ENCODE measurements around the gene CIDEB.

CIDEB gene

DNA sequence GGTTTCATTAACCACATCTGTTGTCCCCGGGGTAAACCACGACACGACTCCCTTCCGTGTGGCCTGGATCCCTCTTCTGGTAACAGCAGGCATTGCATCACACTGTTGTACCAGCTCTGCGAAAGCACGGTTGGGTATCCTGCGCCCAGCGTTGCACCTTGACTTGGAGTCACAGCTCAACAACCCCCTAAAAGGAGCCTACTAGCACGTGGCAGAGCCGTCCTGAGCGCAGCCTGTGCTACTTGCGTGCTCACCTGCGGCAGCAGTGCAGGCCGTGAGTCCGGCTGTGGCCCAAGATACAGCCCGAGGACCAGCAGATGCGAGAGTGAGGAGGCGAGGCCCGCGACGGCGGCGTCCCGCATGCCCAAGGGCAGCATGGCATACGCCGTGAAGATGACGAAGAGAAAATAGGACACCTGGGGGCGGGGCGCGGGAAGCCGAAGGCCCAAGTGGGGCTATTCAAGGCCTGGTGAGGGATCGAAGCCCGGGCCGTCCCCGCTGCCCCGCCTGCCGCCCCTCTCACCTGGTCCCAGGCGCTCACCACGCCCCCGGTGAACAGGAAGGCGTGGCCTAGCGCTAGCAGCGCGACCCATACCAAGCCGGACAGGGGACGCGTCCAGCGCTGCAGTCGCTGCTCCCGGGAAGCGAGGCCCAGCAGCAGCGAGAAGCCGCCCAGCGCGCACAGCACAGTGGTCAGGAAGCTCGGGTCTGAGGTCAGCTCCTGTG, 24.7 kb upstream of the CIDEB start:
- peak; percentile 74 for DNase-seq

GRCh38 chr14:24331731-24332267, 24.0 kb upstream of the CIDEB start:
- no peak for DNase-seq

GRCh38 chr14:24330973-24331674, 23.3 kb upstream of the CIDEB start:
- no peak for DNase-seq

- no peak for DNase-seq
Measured at GRCh38 chr14:24329736-24330135, 22.0 kb upstream of the CIDEB start.

DNA sequence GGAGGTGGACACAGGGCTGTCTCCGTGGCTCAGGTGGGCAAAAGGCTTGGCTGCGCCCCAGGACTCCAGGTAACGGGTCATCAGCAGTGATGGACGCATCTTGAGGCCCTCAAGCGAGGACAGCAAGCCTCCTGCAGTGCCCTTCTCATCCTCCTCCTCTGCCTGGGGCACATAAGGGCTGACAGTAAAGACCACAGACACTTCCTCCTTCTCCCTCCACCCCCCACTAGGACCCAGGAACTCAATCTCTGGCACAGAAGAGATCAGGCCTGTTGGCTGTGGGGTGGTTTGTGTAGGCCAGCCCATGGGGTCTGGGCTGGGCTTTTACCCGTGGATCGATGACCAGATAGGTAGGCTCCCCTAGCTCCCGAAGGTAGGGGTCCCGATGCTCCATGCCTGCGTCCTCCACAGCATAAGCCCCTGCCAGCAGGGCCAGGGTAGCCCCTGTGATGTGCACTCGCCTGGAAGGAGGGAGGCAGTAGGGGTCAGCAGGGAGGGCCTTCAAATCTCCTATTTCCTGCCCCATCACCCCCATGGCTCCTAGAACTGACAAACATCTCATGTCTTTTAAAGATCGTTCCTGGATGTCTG, 21.4 kb upstream of the CIDEB start:
- no peak for DNase-seq

DNA sequence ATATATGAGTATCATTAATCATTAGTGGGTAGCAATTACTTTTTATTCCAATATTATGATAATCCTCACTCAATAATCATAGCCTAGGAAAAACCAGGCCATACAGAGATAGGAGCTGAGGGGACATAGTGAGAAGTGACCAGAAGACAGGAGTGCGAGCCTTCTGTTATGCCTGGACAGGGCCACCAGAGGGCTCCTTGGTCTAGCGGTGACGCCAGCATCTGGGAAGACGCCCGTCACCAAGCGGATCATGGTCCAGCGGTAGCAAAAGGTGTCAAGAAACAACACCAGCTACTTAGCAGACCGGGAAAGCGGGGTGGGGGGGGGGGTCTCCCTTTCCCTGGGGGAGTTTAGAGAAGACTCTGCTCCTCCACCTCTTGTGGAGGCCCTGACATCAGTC, 20.1 kb upstream of the CIDEB start:
- DNase-seq: peak; percentile 26

GRCh38 chr14:24327303-24327702, 19.5 kb upstream of the CIDEB start:
- no peak for DNase-seq

DNA sequence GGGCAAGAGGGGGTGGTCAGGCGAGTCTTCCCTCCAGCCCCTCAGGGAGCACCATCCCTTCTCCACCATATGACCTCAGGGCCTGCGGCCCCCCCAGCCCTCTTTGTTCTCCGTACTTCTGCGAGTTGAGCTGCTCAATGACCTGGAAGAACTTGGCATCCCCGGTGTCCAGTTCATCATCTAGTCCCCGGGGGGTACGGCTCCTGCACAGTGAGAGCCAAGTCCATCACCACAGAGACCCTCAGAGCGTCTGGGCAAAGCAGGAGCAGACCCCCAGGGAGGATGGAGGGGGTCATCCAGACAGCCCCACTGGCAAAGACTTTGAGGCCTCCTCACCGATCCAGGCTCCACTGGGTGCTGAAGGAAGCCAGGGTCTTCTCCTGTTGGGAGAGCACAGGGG, 18.2 kb upstream of the CIDEB start:
- no peak for DNase-seq

DNA sequence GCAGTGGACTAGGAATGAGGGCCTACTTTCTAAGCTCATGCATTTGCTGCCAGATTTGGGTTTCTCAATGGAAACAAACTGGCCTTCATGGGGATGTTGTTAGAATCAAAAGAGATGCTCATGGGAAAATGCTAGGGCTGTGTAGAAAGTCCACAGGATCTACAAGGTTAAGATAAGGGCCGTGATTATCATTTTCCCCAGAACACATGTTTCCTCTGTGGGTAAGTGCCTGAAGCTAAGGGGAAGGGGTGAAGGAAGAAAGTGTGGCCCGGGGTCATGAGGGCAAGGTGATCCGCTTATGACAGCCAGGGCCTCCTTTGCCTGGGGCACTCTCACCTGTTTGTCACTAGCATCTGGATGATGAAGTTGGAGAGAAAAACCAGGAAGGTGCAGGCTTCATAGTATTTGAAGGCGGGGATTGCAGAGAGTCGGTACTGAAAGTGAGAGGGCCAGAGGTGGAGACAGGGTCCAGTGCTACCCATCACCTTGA, 17.3 kb upstream of the CIDEB start:
- no peak for DNase-seq

DNA sequence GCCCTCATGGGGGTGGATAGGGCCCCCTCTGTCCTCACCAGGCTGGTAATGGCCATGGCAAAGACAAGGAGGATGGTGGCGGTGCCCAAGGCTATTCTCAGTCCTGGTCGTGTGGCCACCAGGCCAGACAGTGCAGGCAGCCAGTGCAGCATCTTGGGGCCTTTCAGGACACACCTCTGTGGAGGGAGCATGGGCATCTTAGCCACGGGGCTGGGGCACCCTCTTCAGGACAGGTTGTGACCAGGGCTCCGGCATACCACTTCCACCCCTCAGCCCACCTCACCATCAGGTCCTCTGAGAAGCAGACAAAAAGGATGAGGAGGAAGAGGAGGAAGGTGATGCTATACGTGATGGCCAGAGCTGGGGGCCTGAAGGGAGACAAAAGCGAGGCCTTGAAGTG, 16.2 kb upstream of the CIDEB start:
- DNase-seq: no peak

GRCh38 chr14:24323341-24323740, 15.6 kb upstream of the CIDEB start:
- DNase-seq: no peak

DNA sequence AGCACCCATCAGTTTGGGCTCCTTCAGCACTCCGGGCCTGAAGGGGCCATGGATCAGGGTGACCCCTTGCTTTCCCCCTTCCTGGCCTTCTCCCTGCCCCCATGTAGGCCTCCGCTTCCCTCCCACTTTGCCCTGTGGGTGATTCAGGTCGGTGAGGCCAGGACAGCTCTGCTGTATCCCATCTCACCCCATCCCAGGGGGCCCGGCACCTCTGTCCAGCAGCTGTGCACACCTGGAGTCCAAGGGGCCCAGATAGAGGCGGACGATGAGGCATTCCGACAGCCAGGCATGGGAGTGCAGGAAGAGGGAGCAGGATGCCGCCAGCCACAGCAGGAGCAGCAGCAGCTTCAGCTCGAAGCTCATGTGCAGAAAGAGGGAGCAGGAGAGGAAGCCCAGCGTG, 14.9 kb upstream of the CIDEB start:
- DNase-seq: no peak

DNA sequence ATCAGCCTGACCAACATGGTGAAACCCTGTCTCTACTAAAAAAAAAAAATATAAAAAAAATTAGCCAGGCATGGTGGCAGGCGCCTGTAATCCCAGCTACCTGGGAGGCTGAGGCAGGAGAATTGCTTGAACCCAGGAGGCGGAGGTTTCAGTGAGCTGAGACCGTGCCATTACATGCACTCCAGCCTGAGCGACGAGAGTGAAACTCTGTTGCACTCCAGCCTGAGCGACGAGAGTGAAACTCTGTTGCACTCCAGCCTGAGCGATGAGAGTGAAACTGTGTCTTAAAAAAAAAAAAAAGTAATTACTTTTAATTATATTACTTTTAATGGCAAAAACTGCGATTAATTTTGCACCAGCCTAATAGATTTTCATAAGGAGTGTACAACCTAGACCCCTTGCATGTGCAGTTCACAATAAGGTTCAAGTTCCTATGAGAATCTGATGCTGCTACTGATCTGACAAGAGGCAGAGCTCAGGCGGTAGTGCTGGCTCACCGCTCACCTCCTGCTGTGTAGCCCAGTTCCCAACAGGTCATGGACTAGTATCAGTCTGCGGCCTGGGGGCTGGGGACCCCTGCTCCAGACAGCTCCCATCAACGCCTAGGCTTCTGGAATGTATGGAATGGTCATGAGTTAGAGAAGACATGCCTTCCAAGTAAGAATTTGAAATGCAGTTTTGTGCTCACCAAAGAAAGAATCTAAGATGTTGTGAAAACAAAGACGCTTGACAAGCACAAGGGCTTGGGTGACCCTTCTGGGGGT, 13.6 kb upstream of the CIDEB start:
- DNase-seq: peak; percentile 34

GRCh38 chr14:24317141-24317928, 9.6 kb upstream of the CIDEB start:
- no peak for DNase-seq

GRCh38 chr14:24316597-24316950, 8.8 kb upstream of the CIDEB start:
- no peak for DNase-seq

DNA sequence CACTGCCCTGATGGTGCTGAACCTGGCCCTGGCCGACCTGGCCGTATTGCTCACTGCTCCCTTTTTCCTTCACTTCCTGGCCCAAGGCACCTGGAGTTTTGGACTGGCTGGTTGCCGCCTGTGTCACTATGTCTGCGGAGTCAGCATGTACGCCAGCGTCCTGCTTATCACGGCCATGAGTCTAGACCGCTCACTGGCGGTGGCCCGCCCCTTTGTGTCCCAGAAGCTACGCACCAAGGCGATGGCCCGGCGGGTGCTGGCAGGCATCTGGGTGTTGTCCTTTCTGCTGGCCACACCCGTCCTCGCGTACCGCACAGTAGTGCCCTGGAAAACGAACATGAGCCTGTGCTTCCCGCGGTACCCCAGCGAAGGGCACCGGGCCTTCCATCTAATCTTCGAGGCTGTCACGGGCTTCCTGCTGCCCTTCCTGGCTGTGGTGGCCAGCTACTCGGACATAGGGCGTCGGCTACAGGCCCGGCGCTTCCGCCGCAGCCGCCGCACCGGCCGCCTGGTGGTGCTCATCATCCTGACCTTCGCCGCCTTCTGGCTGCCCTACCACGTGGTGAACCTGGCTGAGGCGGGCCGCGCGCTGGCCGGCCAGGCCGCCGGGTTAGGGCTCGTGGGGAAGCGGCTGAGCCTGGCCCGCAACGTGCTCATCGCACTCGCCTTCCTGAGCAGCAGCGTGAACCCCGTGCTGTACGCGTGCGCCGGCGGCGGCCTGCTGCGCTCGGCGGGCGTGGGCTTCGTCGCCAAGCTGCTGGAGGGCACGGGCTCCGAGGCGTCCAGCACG, 8.2 kb upstream of the CIDEB start:
- peak; percentile 26 for DNase-seq

GRCh38 chr14:24315243-24315806, 7.5 kb upstream of the CIDEB start:
- no peak for DNase-seq

DNA sequence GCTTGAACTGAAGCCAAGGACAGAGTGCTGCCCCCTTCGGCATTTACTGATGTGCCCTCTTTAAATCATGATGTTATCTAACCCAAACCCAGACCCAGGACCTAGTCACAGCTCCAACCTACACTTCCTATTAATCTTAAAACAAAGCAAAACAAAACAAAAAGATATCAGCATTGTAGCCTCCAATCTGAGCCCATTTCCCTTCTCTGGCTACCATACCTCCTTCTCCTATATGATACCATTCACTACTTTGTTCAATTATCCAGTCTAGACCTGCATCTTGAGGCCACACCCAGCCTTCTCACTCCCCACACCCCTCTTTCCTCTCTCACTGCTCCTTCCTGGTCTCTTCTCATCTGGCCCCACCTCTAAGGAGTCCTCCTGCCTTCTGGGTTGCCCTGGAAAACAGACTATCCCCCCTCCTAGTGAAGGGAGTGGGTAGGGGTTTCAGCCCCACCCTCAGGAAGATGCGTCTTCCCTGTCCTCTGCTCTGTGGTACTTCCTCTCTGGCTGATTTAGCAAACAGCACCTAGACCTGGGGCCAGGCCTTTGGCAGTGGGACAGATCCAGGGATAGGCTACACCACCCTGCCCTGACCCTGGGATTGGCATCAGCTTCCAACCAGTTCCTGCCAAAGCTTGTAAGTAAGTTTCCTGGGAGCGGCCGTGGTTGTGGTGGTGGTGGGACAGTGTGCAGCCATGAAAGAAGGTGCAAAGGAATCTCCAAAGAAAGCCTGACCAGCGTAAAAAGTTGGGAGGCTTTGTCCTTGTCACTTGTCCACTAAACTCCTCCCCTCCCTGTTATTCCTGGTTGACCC, 6.8 kb upstream of the CIDEB start:
- DNase-seq: no peak

DNA sequence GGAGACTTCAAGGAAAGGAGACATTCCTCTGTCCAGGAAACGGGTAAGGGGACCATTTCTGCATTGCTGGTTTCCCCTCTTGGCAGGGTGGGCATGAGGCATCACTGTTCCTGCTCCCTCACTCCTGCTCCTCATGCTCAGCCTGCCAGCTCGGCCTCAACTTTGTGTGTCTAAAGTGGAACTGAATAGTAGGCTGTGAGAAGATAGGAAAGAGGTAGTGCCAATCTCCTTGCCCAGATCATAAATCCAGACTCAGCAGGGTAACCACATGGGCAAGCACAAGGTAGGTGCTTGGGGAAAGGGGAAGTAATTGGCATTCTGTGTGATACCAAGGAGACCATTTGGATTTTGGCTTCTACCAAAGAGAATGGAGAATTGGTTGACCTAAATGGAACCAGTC, 6.1 kb upstream of the CIDEB start:
- no peak for DNase-seq
